Coronary artery (tissue), 2 donors: Measurements from ENCODE around the gene TAOK1.

Experiments used
- DNase-seq: peaks from one replicate; pipeline ENCODE4 v3.0.0-alpha.2; 2017; ENCODE audit warnings: low spot score
- H3K27ac ChIP-seq, 2 donors: fragments of 200-600 bp; sonication (generic); one replicate each; pipeline ENCODE4 v1.5.1; 2016 to 2019
- H3K4me3 ChIP-seq: fragments of 200-600 bp; sonication (generic); 2 replicates; pipeline ENCODE4 v1.5.1; 2016; ENCODE audit warnings: mild to moderate bottlenecking, moderate library complexity
- CTCF ChIP-seq: fragments of 200-600 bp; sonication (generic); IDR thresholded peaks from one replicate; pipeline ENCODE4 v1.5.1; 2019; ENCODE audit warnings: antibody characterized with exemption

Gene TAOK1

GRCh38 chr17:29347831-29348629 lies 42.1 kb upstream of the TAOK1 start:
- no peak overlapping the region for H3K27ac ChIP-seq
- TF ChIP-seq CTCF, result no peak
- no peak for DNase-seq
- peak overlapping the region; percentile 17 for H3K4me3 ChIP-seq

- no peak for TF ChIP-seq CTCF
- H3K4me3 ChIP-seq, result no peak overlapping the region
Measured at GRCh38 chr17:29349409-29349808, 40.8 kb upstream of the TAOK1 start.

GRCh38 chr17:29352146-29352545 lies 38.0 kb upstream of the TAOK1 start:
- Histone ChIP-seq H3K4me3 (no peak overlapping the region), H3K27ac (no peak overlapping the region)
- DNase-seq, result no peak
- TF ChIP-seq CTCF, result no peak

More at GRCh38 chr17:29349409-29349808, 40.8 kb upstream of the TAOK1 start:
- no peak for DNase-seq
- H3K27ac ChIP-seq, result no peak overlapping the region

GRCh38 chr17:29357232-29357631 lies 32.9 kb upstream of the TAOK1 start:
- no peak for DNase-seq
- no peak overlapping the region for H3K27ac ChIP-seq
- no peak for TF ChIP-seq CTCF
- H3K4me3 ChIP-seq, result no peak overlapping the region

- no peak overlapping the region for H3K27ac ChIP-seq
- H3K4me3 ChIP-seq, result no peak overlapping the region
- DNase-seq, result no peak
- TF ChIP-seq CTCF, result no peak
Measured at GRCh38 chr17:29357821-29358232, 32.3 kb upstream of the TAOK1 start.

- DNase-seq, result no peak
- TF ChIP-seq CTCF, result no peak
- no peak overlapping the region for H3K27ac ChIP-seq
Measured at GRCh38 chr17:29358416-29358815, 31.7 kb upstream of the TAOK1 start.

GRCh38 chr17:29359777-29360176 lies 30.4 kb upstream of the TAOK1 start:
- Histone ChIP-seq H3K27ac (no peak overlapping the region), H3K4me3 (no peak overlapping the region)
- TF ChIP-seq CTCF, result no peak
- no peak for DNase-seq

More at GRCh38 chr17:29358416-29358815, 31.7 kb upstream of the TAOK1 start:
- no peak overlapping the region for H3K4me3 ChIP-seq
